GM19455 (cell line): ENCODE data around the gene SLC25A12.

Source experiments
- ATAC-seq: cut with Tn5 transposase; IDR thresholded peaks from one replicate; pipeline ENCODE4 v1.9.1; 2021; ENCODE audit not compliant: unreplicated experiment

Gene SLC25A12

DNA sequence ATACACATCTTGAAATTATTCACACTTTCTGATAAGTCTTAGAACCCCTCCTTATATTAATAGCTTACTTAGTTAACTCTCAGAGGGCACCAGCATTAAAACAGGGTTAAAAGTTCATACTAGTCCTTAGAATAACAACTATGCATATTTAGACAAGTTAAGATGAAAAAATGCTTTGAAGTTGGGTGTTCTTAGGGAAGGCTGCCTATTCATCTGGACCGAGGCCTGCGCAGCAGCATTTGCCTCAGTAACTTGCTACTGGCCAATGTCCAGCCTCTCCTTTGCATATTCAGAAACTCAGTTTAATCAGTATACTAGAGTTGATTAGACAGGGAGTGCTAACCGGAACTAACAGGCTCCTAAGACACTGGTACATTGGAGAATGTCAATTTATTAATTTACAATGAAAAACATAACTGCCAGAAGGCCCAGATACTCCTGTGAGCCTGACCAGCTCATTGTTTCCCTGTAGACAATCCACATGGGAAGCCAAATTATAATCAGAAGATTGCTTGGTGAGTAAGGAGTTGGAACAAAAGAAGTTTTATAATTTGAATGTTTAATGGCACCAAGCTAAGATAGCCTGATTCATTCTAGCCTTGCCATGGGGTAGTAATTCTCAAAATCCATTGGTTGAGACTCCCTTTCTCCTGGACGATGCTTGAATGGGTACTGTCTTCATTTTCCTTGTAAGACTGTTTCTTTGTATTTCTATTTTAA lies 157.9 kb downstream of the SLC25A12 start:
- ATAC-seq = no peak
